OCI-LY7 (cell line): ENCODE measurements around the gene PLCB3.

Experiments used
- EZH2phosphoT487 ChIP-seq: fragments of 200-600 bp; sonication (generic); IDR thresholded peaks from 2 replicates; pipeline ENCODE4 v1.6.1; 2018; ENCODE audit warnings: low read depth, borderline replicate concordance, mild to moderate bottlenecking, mixed run types, antibody characterized with exemption, low read length, moderate library complexity, mixed read lengths
- TF ChIP-seq, protein P1 (sequence below): fragments of 200-600 bp; sonication (generic); conservative IDR thresholded peaks from 2 replicates; pipeline ENCODE4 v1.5.1; 2014; ENCODE audit warnings: mild to moderate bottlenecking, antibody characterized with exemption, low read length, moderate library complexity, mixed read lengths

GRCh38 chr11:64266339-64266738 lies 15.0 kb downstream of the PLCB3 start:
- TF ChIP-seq, protein P1, sequence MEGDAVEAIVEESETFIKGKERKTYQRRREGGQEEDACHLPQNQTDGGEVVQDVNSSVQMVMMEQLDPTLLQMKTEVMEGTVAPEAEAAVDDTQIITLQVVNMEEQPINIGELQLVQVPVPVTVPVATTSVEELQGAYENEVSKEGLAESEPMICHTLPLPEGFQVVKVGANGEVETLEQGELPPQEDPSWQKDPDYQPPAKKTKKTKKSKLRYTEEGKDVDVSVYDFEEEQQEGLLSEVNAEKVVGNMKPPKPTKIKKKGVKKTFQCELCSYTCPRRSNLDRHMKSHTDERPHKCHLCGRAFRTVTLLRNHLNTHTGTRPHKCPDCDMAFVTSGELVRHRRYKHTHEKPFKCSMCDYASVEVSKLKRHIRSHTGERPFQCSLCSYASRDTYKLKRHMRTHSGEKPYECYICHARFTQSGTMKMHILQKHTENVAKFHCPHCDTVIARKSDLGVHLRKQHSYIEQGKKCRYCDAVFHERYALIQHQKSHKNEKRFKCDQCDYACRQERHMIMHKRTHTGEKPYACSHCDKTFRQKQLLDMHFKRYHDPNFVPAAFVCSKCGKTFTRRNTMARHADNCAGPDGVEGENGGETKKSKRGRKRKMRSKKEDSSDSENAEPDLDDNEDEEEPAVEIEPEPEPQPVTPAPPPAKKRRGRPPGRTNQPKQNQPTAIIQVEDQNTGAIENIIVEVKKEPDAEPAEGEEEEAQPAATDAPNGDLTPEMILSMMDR = no peak
- no peak for TF ChIP-seq EZH2phosphoT487
